C4-2B (cell line): ENCODE data around the gene HDAC4.

ENCODE experiments used
- H3K27ac ChIP-seq: fragments of 450-650 bp; 2 replicates; pipeline ENCODE4 v1.5.1; 2017
- CTCF ChIP-seq: fragments of 450-650 bp; conservative IDR thresholded peaks from 2 replicates; pipeline ENCODE4 v1.5.1; 2017; ENCODE audit warnings: mild to moderate bottlenecking
- ZFX ChIP-seq: fragments of 450-650 bp; IDR thresholded peaks from 2 replicates; pipeline ENCODE4 v1.6.1; 2017

HDAC4 gene

GRCh38 chr2:239101807-239102206, 299.0 kb downstream of the HDAC4 start:
- TF ChIP-seq ZFX (no peak), CTCF (no peak)

DNA sequence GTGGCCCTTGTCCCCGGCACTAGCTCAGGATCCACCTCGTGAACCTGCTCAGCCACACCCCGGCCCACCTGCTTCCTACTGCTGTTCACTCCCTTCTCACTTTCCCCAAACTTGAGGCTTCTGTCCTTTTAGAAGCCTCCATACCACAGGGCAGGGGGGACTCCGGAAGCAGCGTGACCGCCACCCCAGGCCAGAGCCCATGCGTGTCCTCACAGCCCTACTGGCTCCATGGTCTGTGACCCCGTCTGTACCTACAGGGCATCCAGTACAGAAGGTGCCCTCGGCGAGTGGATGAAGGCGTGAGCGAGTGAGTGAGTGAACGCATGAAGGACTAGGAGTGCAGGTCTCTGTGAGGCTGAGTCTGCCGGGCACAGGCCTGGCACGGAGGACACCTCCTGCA, 299.7 kb downstream of the HDAC4 start:
- no peak for TF ChIP-seq CTCF
- H3K27ac ChIP-seq = no peak overlapping the region

More at GRCh38 chr2:239101807-239102206, 299.0 kb downstream of the HDAC4 start:
- no peak overlapping the region for H3K27ac ChIP-seq

GRCh38 chr2:239099474-239099873, 301.3 kb downstream of the HDAC4 start:
- no peak for TF ChIP-seq CTCF
- no peak for TF ChIP-seq ZFX
- H3K27ac ChIP-seq = no peak overlapping the region

DNA sequence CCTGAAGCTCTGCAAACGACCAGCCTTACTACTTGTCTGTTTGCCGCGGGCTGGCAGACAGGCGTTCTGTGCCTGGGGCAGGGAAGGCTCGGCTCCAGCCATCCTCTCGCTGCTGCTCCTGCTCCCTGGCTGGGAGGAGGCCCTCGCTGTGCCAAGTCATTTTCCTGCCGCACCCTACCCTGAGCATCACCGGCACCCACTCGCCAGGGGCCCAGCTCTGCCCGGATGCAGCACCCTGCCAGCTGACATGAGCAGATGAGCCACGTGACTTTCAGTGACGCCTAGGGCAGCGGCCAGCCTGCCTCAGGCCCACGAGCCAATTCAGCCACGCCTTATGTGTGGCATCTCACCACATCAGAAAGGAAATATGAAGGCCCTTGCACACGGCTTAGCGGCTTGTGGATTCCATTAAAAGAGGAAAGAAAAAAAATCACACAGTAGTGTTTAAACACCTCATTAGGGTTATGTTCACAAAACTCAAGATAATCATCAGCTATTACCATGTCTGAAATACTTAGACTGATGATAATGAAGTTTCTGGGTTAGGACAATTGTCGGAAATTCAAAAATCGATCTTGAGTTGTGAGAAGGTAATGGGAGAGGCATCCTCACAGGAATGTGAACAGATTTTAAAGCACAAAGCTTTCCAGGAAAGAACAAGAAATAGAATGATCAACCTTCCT, 302.4 kb downstream of the HDAC4 start:
- TF ChIP-seq ZFX (no peak), CTCF (no peak)
- H3K27ac ChIP-seq = no peak overlapping the region

- TF ChIP-seq ZFX = no peak
- TF ChIP-seq CTCF = no peak
- H3K27ac ChIP-seq = no peak overlapping the region
Observed at GRCh38 chr2:239097428-239097696, 303.5 kb downstream of the HDAC4 start.

GRCh38 chr2:239096676-239097427, 304.0 kb downstream of the HDAC4 start:
- no peak overlapping the region for H3K27ac ChIP-seq
- TF ChIP-seq ZFX = no peak
- TF ChIP-seq CTCF = no peak

DNA sequence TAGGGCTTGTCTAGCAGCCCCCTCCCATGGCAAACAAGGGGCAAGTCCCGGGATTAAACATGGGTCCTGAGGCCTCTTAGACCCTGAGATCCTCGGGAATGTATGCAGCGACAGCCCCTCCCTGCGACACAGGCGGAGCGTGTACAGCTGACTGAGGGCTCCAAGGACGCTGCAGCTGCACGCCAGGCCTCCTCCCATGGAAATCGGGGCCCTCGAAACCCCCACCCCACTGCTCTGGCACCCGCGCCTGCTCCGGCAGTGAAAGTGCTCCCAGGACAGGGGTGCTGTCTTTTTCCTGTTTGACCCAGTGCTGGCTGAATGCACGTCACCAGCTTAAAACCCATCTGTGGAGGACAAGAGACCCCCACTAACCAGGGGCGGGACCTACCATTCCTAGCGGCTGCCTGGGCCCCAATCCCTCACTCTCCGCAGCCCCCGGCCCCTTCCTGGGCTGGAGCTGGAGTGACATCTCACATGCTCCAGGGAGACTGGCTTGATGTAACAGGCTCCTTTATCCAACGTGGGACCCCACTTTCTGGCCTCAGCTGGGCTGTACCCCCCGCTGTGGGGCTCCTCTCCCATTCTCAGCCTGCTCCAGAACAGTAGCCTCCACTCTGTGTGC, 305.2 kb downstream of the HDAC4 start:
- no peak for TF ChIP-seq ZFX
- TF ChIP-seq CTCF = no peak
- no peak overlapping the region for H3K27ac ChIP-seq
